B cell (primary cell): ENCODE measurements around the gene ROM1. TPM values are rescaled to one million over a fixed set of nuclear protein-coding genes. Genes with fewer than 3 reads are reported as not detected.

Experiments
- ATAC-seq: fragments of 200-7000 bp; cut with Tn5 transposase; one replicate; pipeline ENCODE4 v1.10.0; 2021; ENCODE audit warnings: low read depth, mild to moderate bottlenecking, moderate number of reproducible peaks, moderate library complexity
- CTCF ChIA-PET: fragments of 350-600 bp; sonication (Branson Sonifier 250); formaldehyde crosslinking; loops from one replicate; lab custom pipeline; 2021; ENCODE audit warnings: antibody characterized with exemption, inconsistent platforms; lab: Charles Lee
- POLR2A ChIA-PET: fragments of 350-600 bp; sonication (Branson Sonifier 250); formaldehyde crosslinking; loops from one replicate; lab custom pipeline; 2021; ENCODE audit warnings: antibody characterized with exemption; lab: Charles Lee
- DNase-seq: peaks from one replicate; pipeline ENCODE4 v3.0.0; 2013
- H2AFZ ChIP-seq: 2 replicates; pipeline ENCODE4 v1.6.1; 2012; ENCODE audit warnings: mild to moderate bottlenecking, low read depth, low read length; ENCODE audit not compliant: insufficient read depth, poor library complexity, severe bottlenecking
- H3K27ac ChIP-seq, 2 donors: 1 replicate in 1 of 2; 2 replicates in 1 of 2; pipeline ENCODE4 v1.5.1; 2012 to 2013; ENCODE audit warnings: low read length in 2 of 2, mild to moderate bottlenecking in 2 of 2, moderate library complexity in 1 of 2
- H3K27me3 ChIP-seq, 4 experiments: fragments of 200-600 bp in 1 of 4; sonication (generic) in 1 of 4; replicated peaks in 1 of 4; 1 replicate in 2 of 4; 2 replicates in 2 of 4; pipeline versions ENCODE4 v1.6.1 to v1.7.0; 2013 to 2016; ENCODE audit warnings: low read length in 3 of 4, mild to moderate bottlenecking in 2 of 4, mixed read lengths in 1 of 4, moderate library complexity in 1 of 4; ENCODE audit not compliant: insufficient read depth in 4 of 4, control insufficient read depth in 3 of 4; ENCODE audit errors: control extremely low read depth in 1 of 4
- H3K36me3 ChIP-seq, 2 experiments: replicated peaks in 1 of 2; 1 replicate in 1 of 2; 2 replicates in 1 of 2; pipeline versions ENCODE4 v1.6.1 to v1.7.1; 2013; ENCODE audit warnings: low read length in 1 of 2; ENCODE audit not compliant: insufficient read depth in 2 of 2, control insufficient read depth in 1 of 2; ENCODE audit errors: control extremely low read depth in 1 of 2, extremely low read depth in 1 of 2
- H3K4me1 ChIP-seq, 2 donors: fragments of 200-600 bp in 1 of 2; sonication (generic) in 1 of 2; 1 replicate in 1 of 2; 2 replicates in 1 of 2; pipeline versions ENCODE4 v1.5.1 to v1.6.1; 2013 to 2017; ENCODE audit warnings: low read length in 2 of 2; ENCODE audit not compliant: control insufficient read depth in 2 of 2, insufficient read depth in 2 of 2
- H3K4me2 ChIP-seq: replicated peaks from 2 replicates; pipeline ENCODE3; 2012; ENCODE audit warnings: mild to moderate bottlenecking, low read depth, low read length; ENCODE audit not compliant: poor library complexity, severe bottlenecking
- H3K4me3 ChIP-seq, 5 experiments: fragments of 200-600 bp in 1 of 5; sonication (generic) in 1 of 5; 1 replicate in 3 of 5; 2 replicates in 2 of 5; pipeline versions ENCODE4 v1.5.1 to v1.7.0; 2011 to 2016; ENCODE audit warnings: low read length in 4 of 5, mild to moderate bottlenecking in 4 of 5, low read depth in 2 of 5, control low read depth in 1 of 5, moderate library complexity in 1 of 5; ENCODE audit not compliant: insufficient read depth in 1 of 5; ENCODE audit errors: control extremely low read depth in 1 of 5, extremely low read depth in 1 of 5
- H3K79me2 ChIP-seq: fragments of 200-600 bp; sonication (generic); one replicate; pipeline ENCODE4 v1.6.0; 2016; ENCODE audit warnings: low read length; ENCODE audit not compliant: control insufficient read depth, insufficient read depth
- H3K9ac ChIP-seq: fragments of 200-600 bp; sonication (generic); 2 replicates; pipeline ENCODE4 v1.6.1; 2017; ENCODE audit warnings: mild to moderate bottlenecking, low read length, moderate library complexity
- H3K9me3 ChIP-seq, 3 donors: one replicate each; pipeline versions ENCODE4 v1.6.1 to v1.7.1; 2013; ENCODE audit warnings: low read length in 2 of 3; ENCODE audit not compliant: control insufficient read depth in 2 of 3, insufficient read depth in 1 of 3; ENCODE audit errors: control extremely low read depth in 1 of 3
- H4K20me1 ChIP-seq: 2 replicates; pipeline ENCODE4 v1.6.0; 2012; ENCODE audit warnings: mild to moderate bottlenecking, low read length; ENCODE audit not compliant: insufficient read depth, control insufficient read depth, poor library complexity, severe bottlenecking
- H3K27ac Mint-ChIP-seq: one replicate; pipeline ENCODE4 v1.8.0; 2021; ENCODE audit warnings: mixed read lengths
- H3K27me3 Mint-ChIP-seq: one replicate; pipeline ENCODE4 v1.8.0; 2021; ENCODE audit warnings: mixed read lengths
- H3K4me1 Mint-ChIP-seq: one replicate; pipeline ENCODE4 v1.8.0; 2021; ENCODE audit warnings: mixed read lengths
- H3K4me3 Mint-ChIP-seq: one replicate; pipeline ENCODE4 v1.8.0; 2021; ENCODE audit warnings: mixed read lengths
- H3K9me3 Mint-ChIP-seq: one replicate; pipeline ENCODE4 v1.8.0; 2022; ENCODE audit warnings: mixed read lengths; ENCODE audit not compliant: insufficient read depth
- CTCF ChIP-seq: fragments of 200-600 bp; IDR thresholded peaks from one replicate; pipeline ENCODE4 v1.8.0; 2022; ENCODE audit warnings: antibody characterized with exemption, mild to moderate bottlenecking
- EZH2 ChIP-seq: IDR thresholded peaks from 2 replicates; pipeline ENCODE4 v1.6.1; 2012; ENCODE audit warnings: borderline replicate concordance, low read depth, mild to moderate bottlenecking, moderate library complexity, low read length; ENCODE audit not compliant: insufficient read depth, poor library complexity, severe bottlenecking
- WGBS: methylation state at CpG from one replicate; pipeline ENCODE4 v1.1.5; 2013; ENCODE audit warnings: missing lambda C conversion rate; ENCODE audit not compliant: insufficient coverage; 5-methylcytosine and 5-hydroxymethylcytosine counted together
- intact Hi-C: fragments of 100-400 bp; cut with micrococcal nuclease; formaldehyde crosslinking; loops from one replicate; pipeline ENCODE4 v1.10.0; 2022
- polyA plus RNA-seq: library from polyadenylated mRNA; depleted of rRNA; stranded (reverse); fragments of >200 nt; gene quantifications from 2 replicates; pipeline ENCODE4 v1.2.3, GENCODE V29; 2012
- total RNA-seq, 2 donors: library from RNA; stranded (reverse); fragments of 120-200 nt in 1 of 2; gene quantifications; 1 replicate in 1 of 2; 2 replicates in 1 of 2; pipeline versions ENCODE4 v1.2.3 to v1.2.4, GENCODE V29; 2013 to 2022

ROM1 gene
- total and polyA plus RNA-seq, 2 donors (not counting 1 experiment from before 2014, with no cell fraction given): 1.3 to 2.0 TPM

DNA sequence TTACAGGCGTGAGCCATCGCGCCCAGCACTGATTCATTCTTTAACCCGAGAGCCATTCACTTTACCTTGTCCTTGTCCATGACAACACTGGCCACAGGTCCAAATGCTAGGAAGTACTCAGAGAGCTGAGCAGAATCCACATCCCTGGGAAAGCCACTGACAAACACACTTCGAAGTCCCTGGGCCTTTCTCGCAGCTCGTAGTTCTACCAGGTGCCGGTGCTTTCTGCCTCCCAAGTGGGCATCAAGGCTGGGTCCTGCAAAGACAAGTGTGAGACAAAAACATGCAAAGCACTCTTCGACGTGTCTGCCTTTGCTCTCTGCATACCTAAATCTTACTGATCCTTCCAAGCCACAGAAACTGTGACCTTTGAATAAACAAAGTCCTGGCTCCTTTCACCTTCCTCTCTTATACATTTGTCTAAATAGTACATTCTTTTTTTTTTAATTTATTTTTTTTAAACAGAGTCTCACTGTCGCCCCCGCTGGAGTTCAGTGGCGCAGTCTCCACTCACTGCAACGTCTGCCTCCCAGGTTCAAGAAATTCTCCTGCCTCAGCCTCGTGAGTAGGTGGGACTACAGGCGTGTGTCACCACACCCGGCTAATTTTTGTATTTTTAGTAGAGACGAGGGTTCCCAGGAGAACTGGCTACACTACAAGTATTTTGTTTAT is 24.0 kb upstream of the ROM1 start:
- ChIA-PET CTCF (interaction anchor here (0.6 to 1.6 kb wide), 3 partner anchors 42 to 159 kb away, joined by 3 read pairs; partner anchors contain the start of gene AHNAK), POLR2A (interaction anchor here (0.7 to 0.8 kb wide), 2 partner anchors 15 to 25 kb away, joined by 3 to 5 read pairs; partner anchors contain the start of gene EEF1G)
- Histone ChIP-seq H3K4me2 (no peak overlapping the region), H3K9me3 (no peaks in the 10 kb centered on the region), H3K27ac (no peak overlapping the region), H4K20me1 (peaks cover 8% of the 10 kb centered on the region), H3K36me3 (peaks cover 0 to 33% of the 10 kb centered on the region in 2 experiments), H2AFZ (no peak overlapping the region), H3K4me1 (peaks cover 23 to 34% of the 10 kb centered on the region in 2 donors), H3K9ac (no peak overlapping the region), H3K27me3 (no peaks in the 10 kb centered on the region), H3K79me2 (peaks cover 63% of the 10 kb centered on the region), H3K4me3 (no peak overlapping the region)
- Mint-ChIP-seq H3K4me3 (no peak overlapping the region), H3K9me3 (no peaks in the 10 kb centered on the region), H3K27ac (no peak overlapping the region), H3K4me1 (peaks cover 43% of the 10 kb centered on the region), H3K27me3 (no peaks in the 10 kb centered on the region)
- 97% methylated on average over 10 of the region's 18 CpGs for WGBS
- no peak for ATAC-seq
- DNase-seq: no peak
- intact Hi-C loops: no loop called here
- TF ChIP-seq EZH2: no peak
- no peak for TF ChIP-seq CTCF
